IMR-90 (cell line): ENCODE results near the gene SF3B2. TPM values are rescaled to one million over a fixed set of nuclear protein-coding genes. Genes with fewer than 3 reads are reported as not detected.

ENCODE experiments used
- ATAC-seq: fragments of 200-7000 bp; cut with Tn5 transposase; 2 replicates; pipeline ENCODE4 v1.9.1; 2020; ENCODE audit warnings: low read depth, mild to moderate bottlenecking, moderate library complexity
- BruUV-seq: library from RNA; stranded (reverse); fragments of 400-500 nt; replicated peaks from 2 replicates; lab custom pipeline; 2021; lab: Mats Ljungman, UMichigan
- CTCF ChIA-PET: fragments of 300-600 bp; formaldehyde crosslinking; extraction: SDS; loops from one replicate; lab custom pipeline; 2021; ENCODE audit warnings: antibody characterized with exemption; lab: Yijun Ruan, JAX
- POLR2A ChIA-PET: fragments of 300-600 bp; sonication (Branson Sonifier 250); formaldehyde crosslinking; loops from one replicate; lab custom pipeline; 2022; ENCODE audit warnings: antibody characterized with exemption; ENCODE audit not compliant: unreplicated experiment; lab: Charles Lee
- DNase-seq: peaks from one replicate; pipeline ENCODE4 v3.0.0; 2013
- H2AFZ ChIP-seq: replicated peaks from 2 replicates; pipeline ENCODE3; 2013; ENCODE audit warnings: low read length, mild to moderate bottlenecking; ENCODE audit not compliant: poor library complexity
- H2AK5ac ChIP-seq: 2 replicates; pipeline ENCODE4 v1.6.1; 2013; ENCODE audit warnings: low read depth, low read length, inconsistent platforms
- H2AK9ac ChIP-seq: replicated peaks from 2 replicates; pipeline ENCODE3; 2013; ENCODE audit warnings: mild to moderate bottlenecking, low read depth, low read length, moderate library complexity; ENCODE audit not compliant: poor library complexity
- H2BK120ac ChIP-seq: 2 replicates; pipeline ENCODE4 v1.6.1; 2013; ENCODE audit warnings: low read depth, low read length, inconsistent platforms
- H2BK15ac ChIP-seq: 3 replicates; pipeline ENCODE4 v1.6.1; 2013; ENCODE audit warnings: low read depth, low read length, inconsistent platforms
- H2BK20ac ChIP-seq: 2 replicates; pipeline ENCODE4 v1.6.1; 2013; ENCODE audit warnings: low read depth, mild to moderate bottlenecking, inconsistent platforms, low read length, moderate library complexity
- H2BK5ac ChIP-seq: 2 replicates; pipeline ENCODE4 v1.6.1; 2013; ENCODE audit warnings: mild to moderate bottlenecking, low read depth, low read length, inconsistent platforms; ENCODE audit not compliant: poor library complexity, severe bottlenecking
- H3K14ac ChIP-seq: replicated peaks from 2 replicates; pipeline ENCODE4 v1.6.1; 2013; ENCODE audit warnings: low read depth, low read length, inconsistent platforms
- H3K18ac ChIP-seq: 2 replicates; pipeline ENCODE4 v1.6.1; 2013; ENCODE audit warnings: low read depth, low read length, control low read depth
- H3K23ac ChIP-seq: 2 replicates; pipeline ENCODE4 v1.6.1; 2013; ENCODE audit warnings: low read depth, low read length, inconsistent platforms
- H3K27ac ChIP-seq: 2 replicates; pipeline ENCODE4 v1.5.1; 2013; ENCODE audit warnings: mild to moderate bottlenecking, control low read depth, low read length; ENCODE audit not compliant: insufficient read depth
- H3K27me3 ChIP-seq: 2 replicates; pipeline ENCODE4 v1.6.1; 2013; ENCODE audit warnings: low read length; ENCODE audit not compliant: control insufficient read depth, insufficient read depth
- H3K36me3 ChIP-seq: 2 replicates; pipeline ENCODE4 v1.6.1; 2013; ENCODE audit warnings: low read length, mixed read lengths; ENCODE audit not compliant: control insufficient read depth, insufficient read depth
- H3K4ac ChIP-seq: 2 replicates; pipeline ENCODE4 v1.6.1; 2013; ENCODE audit warnings: low read depth, low read length, inconsistent platforms
- H3K4me1 ChIP-seq: 2 replicates; pipeline ENCODE4 v1.6.1; 2013; ENCODE audit warnings: low read length, mixed read lengths; ENCODE audit not compliant: control insufficient read depth, insufficient read depth
- H3K4me2 ChIP-seq: 2 replicates; pipeline ENCODE4 v1.6.1; 2013; ENCODE audit warnings: low read depth, mild to moderate bottlenecking, control low read depth, low read length, moderate library complexity
- H3K4me3 ChIP-seq: 2 replicates; pipeline ENCODE4 v1.5.1; 2013; ENCODE audit warnings: low read depth, mild to moderate bottlenecking, control low read depth, low read length, moderate library complexity; ENCODE audit not compliant: insufficient read depth
- H3K56ac ChIP-seq: 2 replicates; pipeline ENCODE4 v1.6.1; 2013; ENCODE audit warnings: low read length, inconsistent platforms; ENCODE audit not compliant: insufficient read depth; ENCODE audit errors: extremely low read depth
- H3K79me1 ChIP-seq, 2 experiments: 2 replicates each; pipeline ENCODE4 v1.6.1; 2013; ENCODE audit warnings: low read length in 2 of 2, inconsistent platforms in 1 of 2, low read depth in 1 of 2
- H3K9ac ChIP-seq: 2 replicates; pipeline ENCODE4 v1.6.1; 2013; ENCODE audit warnings: low read depth, low read length, control low read depth
- H3K9me1 ChIP-seq: 2 replicates; pipeline ENCODE4 v1.6.1; 2013; ENCODE audit warnings: low read length, inconsistent platforms; ENCODE audit not compliant: insufficient read depth
- H3K9me3 ChIP-seq: 2 replicates; pipeline ENCODE4 v1.6.1; 2013; ENCODE audit warnings: low read length; ENCODE audit not compliant: control insufficient read depth, insufficient read depth
- H4K20me1 ChIP-seq: 2 replicates; pipeline ENCODE4 v1.6.1; 2013; ENCODE audit warnings: low read length, inconsistent platforms; ENCODE audit not compliant: insufficient read depth
- H4K5ac ChIP-seq: 2 replicates; pipeline ENCODE4 v1.6.1; 2013; ENCODE audit warnings: mild to moderate bottlenecking, low read depth, low read length, control low read depth
- H4K8ac ChIP-seq, 2 experiments: 2 replicates each; pipeline ENCODE4 v1.6.1; 2013; ENCODE audit warnings: low read depth in 2 of 2, low read length in 2 of 2, control low read depth in 1 of 2, inconsistent platforms in 1 of 2
- H4K91ac ChIP-seq: 2 replicates; pipeline ENCODE4 v1.6.1; 2013; ENCODE audit warnings: low read depth, low read length, inconsistent platforms; ENCODE audit not compliant: insufficient read depth
- BHLHE40 ChIP-seq: fragments of 150-350 bp; IDR thresholded peaks from 2 replicates; pipeline ENCODE4 v1.6.1; 2016; ENCODE audit warnings: mild to moderate bottlenecking, low read depth, low read length
- CEBPB ChIP-seq: IDR thresholded peaks from 2 replicates; pipeline ENCODE4 v1.6.1; 2012; ENCODE audit warnings: low read depth, low read length, improper control_type of control experiment
- CHD1 ChIP-seq: IDR thresholded peaks from 2 replicates; pipeline ENCODE4 v1.6.1; 2012; ENCODE audit warnings: low read depth, low read length, improper control_type of control experiment
- CTCF ChIP-seq: conservative IDR thresholded peaks from 2 replicates; pipeline ENCODE4 v1.5.1; 2012; ENCODE audit warnings: mild to moderate bottlenecking, low read depth, low read length, improper control_type of control experiment
- MAZ ChIP-seq: IDR thresholded peaks from 2 replicates; pipeline ENCODE4 v1.6.1; 2012; ENCODE audit warnings: low read depth, mild to moderate bottlenecking, low read length, improper control_type of control experiment, moderate library complexity, borderline replicate concordance
- NFE2L2 ChIP-seq: fragments of 150-350 bp; IDR thresholded peaks from 2 replicates; pipeline ENCODE4 v1.6.1; 2016; ENCODE audit warnings: low read depth, mild to moderate bottlenecking, low read length
- POLR2A ChIP-seq: IDR thresholded peaks from 2 replicates; pipeline ENCODE4 v1.6.1; 2012; ENCODE audit warnings: mild to moderate bottlenecking, low read depth, low read length
- RAD21 ChIP-seq: IDR thresholded peaks from 2 replicates; pipeline ENCODE4 v1.6.1; 2012; ENCODE audit warnings: low read length, improper control_type of control experiment
- RCOR1 ChIP-seq: IDR thresholded peaks from 2 replicates; pipeline ENCODE4 v1.6.1; 2012; ENCODE audit warnings: mild to moderate bottlenecking, low read length, improper control_type of control experiment; ENCODE audit not compliant: insufficient replicate concordance
- SMC3 ChIP-seq: fragments of 150-350 bp; IDR thresholded peaks from 2 replicates; pipeline ENCODE4 v1.6.1; 2016; ENCODE audit warnings: low read depth, mild to moderate bottlenecking, antibody characterized with exemption, low read length, moderate library complexity
- WGBS, 2 experiments: methylation state at CpG; one replicate each; pipeline versions ENCODE4 v1.1.5 to v1.1.7; 2013; ENCODE audit warnings: missing lambda C conversion rate in 2 of 2; ENCODE audit not compliant: insufficient read length in 1 of 2; ENCODE audit errors: extremely low coverage in 2 of 2; 5-methylcytosine and 5-hydroxymethylcytosine counted together
- dilution Hi-C: fragments of 300-500 bp; cut with HindIII; formaldehyde crosslinking; loops from one replicate; pipeline ENCODE4 v1.14.3; 2018; ENCODE audit warnings: low sequenced_read_pairs; ENCODE audit not compliant: unreplicated experiment
- in situ Hi-C: fragments of 300-500 bp; cut with MboI; formaldehyde crosslinking; loops from 3 replicates; pipeline ENCODE4 v1.14.3; 2019; ENCODE audit warnings: low sequenced_read_pairs, inconsistent platforms, mixed read lengths
- intact Hi-C: fragments of 100-400 bp; cut with micrococcal nuclease; formaldehyde crosslinking; loops from 2 replicates; pipeline ENCODE4 v1.10.0; 2022
- polyA plus RNA-seq, 3 experiments: library from polyadenylated mRNA; depleted of rRNA; stranded (reverse); fragments of >200 nt; gene quantifications; 2 replicates each; pipeline ENCODE4 v1.2.3, GENCODE V29; 2012; ENCODE audit warnings: low replicate concordance in 1 of 3
- total RNA-seq: library from RNA; depleted of rRNA; stranded (reverse); fragments of >200 nt; gene quantifications from 2 replicates; pipeline ENCODE4 v1.2.3, GENCODE V29; 2012
- TF ChIP-seq, protein P1 (sequence below): fragments of 150-350 bp; IDR thresholded peaks from 2 replicates; pipeline ENCODE4 v1.6.1; 2016; ENCODE audit warnings: low read depth, mild to moderate bottlenecking, low read length, moderate library complexity, borderline replicate concordance

Gene SF3B2
- total and polyA plus RNA-seq, 2 of the 4 experiments (the other 2 are of a cell fraction), result 120 to 122 TPM

DNA sequence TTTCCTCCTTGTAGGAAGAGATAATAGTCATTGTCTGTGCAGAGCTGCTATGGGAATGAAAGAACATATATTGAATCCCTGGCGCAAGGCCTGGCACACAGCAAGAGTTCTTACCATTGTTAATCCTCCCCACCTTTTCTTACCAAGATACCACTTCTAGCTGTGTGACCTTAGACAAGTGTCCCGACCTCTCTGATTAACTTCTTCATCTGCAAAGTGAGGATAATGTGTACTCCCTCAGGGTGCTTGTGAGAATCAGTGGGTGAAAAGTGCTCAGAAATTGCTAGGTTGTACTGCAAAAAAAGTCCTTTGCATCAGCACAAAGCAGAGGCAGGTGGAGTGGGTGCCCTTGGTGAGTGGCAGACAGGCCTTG is 44.1 kb upstream of the SF3B2 start:
- no peak for TF ChIP-seq MAZ
- no peak for TF ChIP-seq RCOR1
- TF ChIP-seq RAD21, result no peak
- no peak for TF ChIP-seq CTCF
- TF ChIP-seq POLR2A, result no peak
- TF ChIP-seq CEBPB, result no peak
- no peak for TF ChIP-seq SMC3
- TF ChIP-seq CHD1, result no peak
- TF ChIP-seq NFE2L2, result no peak
- no peak for TF ChIP-seq BHLHE40
- TF ChIP-seq, protein P1, sequence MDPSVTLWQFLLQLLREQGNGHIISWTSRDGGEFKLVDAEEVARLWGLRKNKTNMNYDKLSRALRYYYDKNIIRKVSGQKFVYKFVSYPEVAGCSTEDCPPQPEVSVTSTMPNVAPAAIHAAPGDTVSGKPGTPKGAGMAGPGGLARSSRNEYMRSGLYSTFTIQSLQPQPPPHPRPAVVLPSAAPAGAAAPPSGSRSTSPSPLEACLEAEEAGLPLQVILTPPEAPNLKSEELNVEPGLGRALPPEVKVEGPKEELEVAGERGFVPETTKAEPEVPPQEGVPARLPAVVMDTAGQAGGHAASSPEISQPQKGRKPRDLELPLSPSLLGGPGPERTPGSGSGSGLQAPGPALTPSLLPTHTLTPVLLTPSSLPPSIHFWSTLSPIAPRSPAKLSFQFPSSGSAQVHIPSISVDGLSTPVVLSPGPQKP, result no peak
- H3K4ac ChIP-seq, result no peak overlapping the region
- no peaks in the 10 kb centered on the region; the same call in none of the 2 replicates for H3K4me1 ChIP-seq
- no peak overlapping the region for H2BK20ac ChIP-seq
- no peak overlapping the region for H3K56ac ChIP-seq
- H2AK5ac ChIP-seq, result no peak overlapping the region
- no peak overlapping the region for H2AK9ac ChIP-seq
- ATAC-seq (no peak), DNase-seq (no peak)
- in situ Hi-C loops, result no loop called here
- H2BK15ac ChIP-seq, result no peak overlapping the region
- no peak overlapping the region for H2AFZ ChIP-seq
- dilution Hi-C loops, result no loop called here
- peaks cover 13% of the 10 kb centered on the region for H3K27me3 ChIP-seq
- no peak overlapping the region for H3K14ac ChIP-seq
- no TSS peak for BruUV-seq
- peaks cover 10 to 12% of the 10 kb centered on the region in 2 experiments; a peak in 3 of 4 replicates for H3K79me1 ChIP-seq
- H3K23ac ChIP-seq, result no peak overlapping the region
- H4K20me1 ChIP-seq, result no peaks in the 10 kb centered on the region
- no peak overlapping the region for H4K8ac ChIP-seq
- no peaks in the 10 kb centered on the region for H3K9me3 ChIP-seq
- H3K4me3 ChIP-seq, result no peak overlapping the region
- WGBS, 2 experiments, result no CpG with 5 or more reads among the region's 2 CpGs
- H3K36me3 ChIP-seq, result peaks cover 7% of the 10 kb centered on the region; the same call in 1 of the 2 replicates
- no peak overlapping the region for H3K27ac ChIP-seq
- 0 out of 2 replicates have a peak, but pooled peaks cover 3% of the 10 kb centered on the region for H3K9me1 ChIP-seq
- no peak overlapping the region for H3K9ac ChIP-seq
- ChIA-PET POLR2A (no interaction called here), CTCF (no interaction called here)
- no peak overlapping the region for H3K4me2 ChIP-seq
- no peak overlapping the region for H3K18ac ChIP-seq
- H4K91ac ChIP-seq, result no peak overlapping the region
- H2BK5ac ChIP-seq, result no peak overlapping the region
- intact Hi-C loops, result no loop called here
- H4K5ac ChIP-seq, result no peak overlapping the region
- H2BK120ac ChIP-seq, result no peak overlapping the region
